H9 (cell line): ENCODE results near the gene TSPO2. TPM values are rescaled to one million over a fixed set of nuclear protein-coding genes. Genes with fewer than 3 reads are reported as not detected.

ENCODE experiments used
- DNase-seq: peaks from one replicate; pipeline ENCODE4 v3.0.0-alpha.2; 2017
- H2AFZ ChIP-seq: one replicate; pipeline ENCODE4 v1.6.1; 2013; ENCODE audit warnings: mild to moderate bottlenecking, low read length, control low read depth, moderate library complexity
- H2AK5ac ChIP-seq: 2 replicates; pipeline ENCODE4 v1.6.1; 2013; ENCODE audit warnings: low read length, control low read depth, mixed read lengths; ENCODE audit not compliant: insufficient read length
- H2BK120ac ChIP-seq: one replicate; pipeline ENCODE4 v1.6.1; 2013; ENCODE audit warnings: low read depth, mild to moderate bottlenecking, low read length, control low read depth, inconsistent platforms; ENCODE audit not compliant: poor library complexity, severe bottlenecking
- H2BK12ac ChIP-seq: 2 replicates; pipeline ENCODE4 v1.6.1; 2013; ENCODE audit warnings: low read length, control low read depth, mixed read lengths, low read depth; ENCODE audit not compliant: insufficient read length
- H2BK15ac ChIP-seq: 2 replicates; pipeline ENCODE4 v1.6.1; 2013; ENCODE audit warnings: low read depth, low read length, control low read depth
- H2BK20ac ChIP-seq: one replicate; pipeline ENCODE4 v1.6.1; 2013; ENCODE audit warnings: low read depth, mild to moderate bottlenecking, low read length, control low read depth, inconsistent platforms; ENCODE audit not compliant: poor library complexity, severe bottlenecking
- H2BK5ac ChIP-seq: 2 replicates; pipeline ENCODE4 v1.6.1; 2013; ENCODE audit warnings: low read length, control low read depth, mixed read lengths; ENCODE audit not compliant: insufficient read length
- H3K14ac ChIP-seq: 2 replicates; pipeline ENCODE4 v1.6.1; 2013; ENCODE audit warnings: low read length, control low read depth; ENCODE audit not compliant: insufficient read depth
- H3K18ac ChIP-seq: 2 replicates; pipeline ENCODE4 v1.6.1; 2013; ENCODE audit warnings: low read depth, mild to moderate bottlenecking, mixed read lengths, low read length, control low read depth; ENCODE audit not compliant: insufficient read length
- H3K23ac ChIP-seq: 2 replicates; pipeline ENCODE4 v1.6.1; 2013; ENCODE audit warnings: low read length, control low read depth, mixed read lengths, low read depth; ENCODE audit not compliant: insufficient read length
- H3K23me2 ChIP-seq: 2 replicates; pipeline ENCODE4 v1.6.1; 2013; ENCODE audit warnings: low read depth, mild to moderate bottlenecking, mixed read lengths, low read length, control low read depth; ENCODE audit not compliant: insufficient read length, poor library complexity, severe bottlenecking
- H3K27ac ChIP-seq: 2 replicates; pipeline ENCODE4 v1.5.1; 2013; ENCODE audit warnings: low read length, control low read depth, mixed read lengths, low read depth; ENCODE audit not compliant: insufficient read length
- H3K27me3 ChIP-seq: 2 replicates; pipeline ENCODE4 v1.6.1; 2013; ENCODE audit warnings: low read length, control low read depth, inconsistent platforms; ENCODE audit not compliant: insufficient read depth
- H3K4ac ChIP-seq: 2 replicates; pipeline ENCODE4 v1.6.1; 2013; ENCODE audit warnings: low read depth, mild to moderate bottlenecking, control low read depth, inconsistent platforms, low read length, moderate library complexity
- H3K4me1 ChIP-seq: 2 replicates; pipeline ENCODE4 v1.6.1; 2013; ENCODE audit warnings: low read length, control low read depth, inconsistent platforms; ENCODE audit not compliant: insufficient read depth
- H3K4me2 ChIP-seq: 2 replicates; pipeline ENCODE4 v1.6.1; 2013; ENCODE audit warnings: low read length, control low read depth, mixed read lengths; ENCODE audit not compliant: insufficient read length, insufficient read depth
- H3K56ac ChIP-seq: 2 replicates; pipeline ENCODE4 v1.6.1; 2013; ENCODE audit warnings: low read depth, mild to moderate bottlenecking, mixed read lengths, low read length, control low read depth; ENCODE audit not compliant: insufficient read length
- H3K79me1 ChIP-seq: 2 replicates; pipeline ENCODE4 v1.6.1; 2013; ENCODE audit warnings: low read depth, mild to moderate bottlenecking, moderate library complexity, low read length, control low read depth, inconsistent platforms; ENCODE audit not compliant: insufficient read depth, poor library complexity, severe bottlenecking
- H3K79me2 ChIP-seq: 2 replicates; pipeline ENCODE4 v1.6.1; 2013; ENCODE audit warnings: low read length, control low read depth, inconsistent platforms; ENCODE audit not compliant: insufficient read depth
- H3K9ac ChIP-seq: 2 replicates; pipeline ENCODE4 v1.6.1; 2013; ENCODE audit warnings: low read length, control low read depth, mixed read lengths; ENCODE audit not compliant: insufficient read length; ENCODE audit errors: extremely low read depth
- H3K9me3 ChIP-seq: one replicate; pipeline ENCODE4 v1.6.1; 2013; ENCODE audit warnings: low read depth, low read length, inconsistent platforms; ENCODE audit not compliant: control insufficient read depth
- H3T11ph ChIP-seq: one replicate; pipeline ENCODE4 v1.6.1; 2013; ENCODE audit warnings: mild to moderate bottlenecking, low read length, control low read depth, inconsistent platforms
- H4K20me1 ChIP-seq: one replicate; pipeline ENCODE4 v1.6.1; 2013; ENCODE audit not compliant: control insufficient read depth, insufficient read length, insufficient read depth
- H4K5ac ChIP-seq: 2 replicates; pipeline ENCODE4 v1.6.1; 2013; ENCODE audit warnings: low read depth, mild to moderate bottlenecking, mixed read lengths, low read length, control low read depth; ENCODE audit not compliant: insufficient read length
- H4K8ac ChIP-seq: replicated peaks from 2 replicates; pipeline ENCODE4 v1.6.1; 2013; ENCODE audit warnings: low read length, control low read depth, mixed read lengths, low read depth; ENCODE audit not compliant: insufficient read length
- H4K91ac ChIP-seq: 2 replicates; pipeline ENCODE4 v1.6.1; 2013; ENCODE audit warnings: low read depth, mild to moderate bottlenecking, moderate library complexity, mixed read lengths, low read length, control low read depth; ENCODE audit not compliant: insufficient read length
- H3K27ac Mint-ChIP-seq, 3 experiments: 2 replicates in 2 of 3; 3 replicates in 1 of 3; pipeline ENCODE4 v1.8.0; 2020 to 2021; ENCODE audit warnings: mixed read lengths in 3 of 3, mild to moderate bottlenecking in 1 of 3, moderate library complexity in 1 of 3
- H3K27me3 Mint-ChIP-seq: 2 replicates; pipeline ENCODE4 v1.8.0; 2021; ENCODE audit warnings: low read depth, mild to moderate bottlenecking, moderate library complexity, mixed read lengths
- H3K36me3 Mint-ChIP-seq, 3 experiments: 2 replicates in 2 of 3; 3 replicates in 1 of 3; pipeline ENCODE4 v1.8.0; 2020 to 2021; ENCODE audit warnings: low read depth in 3 of 3, mixed read lengths in 3 of 3; ENCODE audit not compliant: insufficient read depth in 1 of 3
- H3K4me1 Mint-ChIP-seq, 2 experiments: 2 replicates each; pipeline ENCODE4 v1.8.0; 2020; ENCODE audit warnings: mixed read lengths in 2 of 2
- H3K4me3 Mint-ChIP-seq, 2 experiments: 2 replicates in 1 of 2; 3 replicates in 1 of 2; pipeline ENCODE4 v1.8.0; 2020 to 2021; ENCODE audit warnings: mild to moderate bottlenecking in 2 of 2, mixed read lengths in 2 of 2, moderate library complexity in 1 of 2
- H3K9me3 Mint-ChIP-seq, 2 experiments: 2 replicates in 1 of 2; 3 replicates in 1 of 2; pipeline ENCODE4 v1.8.0; 2020; ENCODE audit warnings: mild to moderate bottlenecking in 2 of 2, mixed read lengths in 2 of 2, moderate library complexity in 1 of 2
- WGBS: extraction: QIAGEN DNeasy Blood & Tissue Kit; methylation state at CpG from one replicate; pipeline ENCODE4 v1.1.7; 2013; ENCODE audit warnings: missing lambda C conversion rate, low lambda C conversion rate, mixed read lengths; ENCODE audit not compliant: insufficient read length; ENCODE audit errors: extremely low coverage; 5-methylcytosine and 5-hydroxymethylcytosine counted together
- total RNA-seq: library from RNA; stranded (reverse); gene quantifications from 2 replicates; pipeline ENCODE4 v1.2.1, GENCODE V29; 2021
- TF ChIP-seq, protein P1 (sequence below): fragments of 200-600 bp; sonication (generic); conservative IDR thresholded peaks from 3 replicates; pipeline ENCODE4 v1.8.0; 2021; ENCODE audit warnings: antibody characterized with exemption, mild to moderate bottlenecking

TSPO2 gene
- total RNA-seq, 1 experiment from 2014 or later, result not detected

DNA sequence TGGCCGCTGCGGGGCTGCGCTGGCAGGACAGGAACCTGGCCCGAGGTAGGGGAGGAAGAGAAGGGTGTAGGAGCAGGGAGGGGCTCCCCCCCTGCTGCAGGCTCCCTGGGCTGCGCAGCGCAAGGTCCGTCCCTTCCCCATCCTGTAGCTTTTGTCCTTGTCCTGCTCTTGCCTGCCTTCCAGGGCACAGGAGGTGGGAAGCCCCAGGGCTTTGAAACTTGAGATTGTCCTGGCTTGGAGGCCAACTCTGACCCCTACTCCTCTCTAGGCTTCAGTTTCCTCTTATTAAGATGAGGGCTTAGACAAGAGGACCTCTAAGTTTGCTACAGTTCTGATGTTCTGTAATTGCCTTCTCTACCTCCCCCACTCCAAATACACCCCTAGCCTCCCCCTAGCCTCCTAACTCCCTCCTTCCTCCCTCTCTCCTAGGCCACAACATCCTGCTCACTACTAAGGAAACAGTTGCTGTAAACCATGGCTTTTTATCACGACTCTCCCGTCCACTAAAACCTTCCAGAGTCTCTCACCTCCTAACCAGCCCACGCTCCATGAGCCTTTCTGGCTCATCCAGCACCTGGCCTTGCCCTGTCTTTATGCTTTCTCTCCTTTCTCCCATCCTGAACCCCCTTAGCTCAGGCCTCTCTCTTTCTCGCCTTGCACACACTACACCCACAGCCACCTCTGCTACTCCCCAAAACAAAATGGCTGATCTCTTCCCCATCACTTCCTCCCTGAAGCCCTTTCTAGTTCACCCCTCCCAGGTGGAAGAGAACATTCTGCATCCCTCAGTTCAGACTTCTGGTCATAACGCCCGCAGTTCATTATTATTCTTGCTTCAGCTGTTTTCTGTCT is 13.5 kb upstream of the TSPO2 start:
- no peak overlapping the region for H2BK15ac ChIP-seq
- no peak overlapping the region for H3K56ac ChIP-seq
- no peak overlapping the region for H3K27ac ChIP-seq
- H3K23ac ChIP-seq, result no peak overlapping the region
- H4K20me1 ChIP-seq, result no peaks in the 10 kb centered on the region
- peak overlapping the region; percentile 81 for H3K18ac ChIP-seq
- Mint-ChIP-seq H3K36me3 (0 out of 7 replicates have a peak, but pooled peaks cover 0 to 4% (median 0%) of the 10 kb centered on the region in 3 experiments), H3K9me3 (no peaks in the 10 kb centered on the region), H3K4me1 (peaks cover 22% of the 10 kb centered on the region in 2 experiments), H3K4me3 (peak overlapping the region; percentile 61 to 68), H3K27ac (peak overlapping the region in 1 of 3 experiments; percentile 63; a peak in 1 of 7 replicates), H3K27me3 (no peaks in the 10 kb centered on the region)
- TF ChIP-seq, protein P1, sequence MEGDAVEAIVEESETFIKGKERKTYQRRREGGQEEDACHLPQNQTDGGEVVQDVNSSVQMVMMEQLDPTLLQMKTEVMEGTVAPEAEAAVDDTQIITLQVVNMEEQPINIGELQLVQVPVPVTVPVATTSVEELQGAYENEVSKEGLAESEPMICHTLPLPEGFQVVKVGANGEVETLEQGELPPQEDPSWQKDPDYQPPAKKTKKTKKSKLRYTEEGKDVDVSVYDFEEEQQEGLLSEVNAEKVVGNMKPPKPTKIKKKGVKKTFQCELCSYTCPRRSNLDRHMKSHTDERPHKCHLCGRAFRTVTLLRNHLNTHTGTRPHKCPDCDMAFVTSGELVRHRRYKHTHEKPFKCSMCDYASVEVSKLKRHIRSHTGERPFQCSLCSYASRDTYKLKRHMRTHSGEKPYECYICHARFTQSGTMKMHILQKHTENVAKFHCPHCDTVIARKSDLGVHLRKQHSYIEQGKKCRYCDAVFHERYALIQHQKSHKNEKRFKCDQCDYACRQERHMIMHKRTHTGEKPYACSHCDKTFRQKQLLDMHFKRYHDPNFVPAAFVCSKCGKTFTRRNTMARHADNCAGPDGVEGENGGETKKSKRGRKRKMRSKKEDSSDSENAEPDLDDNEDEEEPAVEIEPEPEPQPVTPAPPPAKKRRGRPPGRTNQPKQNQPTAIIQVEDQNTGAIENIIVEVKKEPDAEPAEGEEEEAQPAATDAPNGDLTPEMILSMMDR, result no peak
- no peaks in the 10 kb centered on the region for H3K79me1 ChIP-seq
- H3T11ph ChIP-seq, result peak overlapping the region; percentile 73
- H3K27me3 ChIP-seq, result no peaks in the 10 kb centered on the region
- peak overlapping the region; percentile 61 for H3K4me2 ChIP-seq
- H2AFZ ChIP-seq, result no peak overlapping the region
- no peak overlapping the region for H4K5ac ChIP-seq
- no peak overlapping the region for H2BK12ac ChIP-seq
- no peak overlapping the region for H4K91ac ChIP-seq
- H3K4me1 ChIP-seq, result peaks cover 8% of the 10 kb centered on the region
- H3K79me2 ChIP-seq, result no peaks in the 10 kb centered on the region
- H2AK5ac ChIP-seq, result no peak overlapping the region
- no peak overlapping the region for H4K8ac ChIP-seq
- no peaks in the 10 kb centered on the region for H3K9me3 ChIP-seq
- peak; percentile 76 for DNase-seq
- H3K23me2 ChIP-seq, result peaks cover 8% of the 10 kb centered on the region
- peak overlapping the region; percentile 91 for H3K14ac ChIP-seq
- peak overlapping the region; percentile 5 for H3K9ac ChIP-seq
- H2BK5ac ChIP-seq, result no peak overlapping the region
- H2BK120ac ChIP-seq, result no peak overlapping the region
- no peak overlapping the region for H3K4ac ChIP-seq
- H2BK20ac ChIP-seq, result no peak overlapping the region
- WGBS, result no CpG with 5 or more reads among the region's 13 CpGs
